Left kidney (tissue), 2 donors: ENCODE results near the gene AS3MT. TPM values are rescaled to one million over a fixed set of nuclear protein-coding genes. Genes with fewer than 3 reads are reported as not detected.
"Not testable (repeated sequence)": the region's sequence is repeated elsewhere in the genome, so short reads cannot be mapped to it uniquely, and the experiment has no call there.

Experiments
- DNase-seq: peaks from one replicate; pipeline ENCODE4 v3.0.0-alpha.2; 2013
- polyA plus RNA-seq: library from polyadenylated mRNA; unstranded; fragments of 120-200 nt; gene quantifications from one replicate; pipeline ENCODE4 v1.2.1, GENCODE V29; 2013; ENCODE audit not compliant: insufficient read length

Gene AS3MT
- polyA plus RNA-seq, 1 donor: 21.8 TPM

- DNase-seq: not testable (repeated sequence)
Observed at GRCh38 chr10:102855731-102856436, 13.4 kb upstream of the AS3MT start.

DNA sequence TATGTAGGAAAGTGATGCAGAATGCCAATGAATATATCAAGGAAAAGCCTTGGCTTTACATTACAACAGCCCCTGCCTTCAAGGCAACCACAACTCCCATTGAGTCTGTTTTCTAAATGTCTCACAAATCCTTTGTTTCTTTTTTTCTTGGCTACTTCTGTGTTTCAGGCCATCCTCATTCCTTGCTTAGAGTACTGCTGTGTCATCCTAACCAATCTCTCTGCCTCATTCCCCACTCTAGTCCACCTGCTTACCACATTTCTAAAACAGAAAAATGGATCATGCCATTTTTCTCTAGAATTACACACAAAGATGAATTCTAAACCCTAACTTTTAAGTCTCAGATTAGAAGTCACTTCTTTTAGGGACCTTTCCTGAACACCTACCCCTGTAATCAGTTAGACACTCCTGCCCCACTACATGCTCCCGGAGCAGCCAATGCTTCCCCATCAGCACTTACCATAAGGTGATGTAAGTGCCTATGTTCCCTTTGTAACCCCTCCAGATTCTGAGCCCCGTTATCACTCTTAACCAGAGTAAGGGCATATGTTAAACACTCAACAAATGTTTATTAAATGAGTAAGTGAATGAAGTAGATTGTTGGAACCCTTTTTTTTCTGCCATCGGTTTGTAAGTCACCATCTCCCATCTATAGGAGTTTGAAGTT is 12.4 kb upstream of the AS3MT start:
- no peak for DNase-seq

GRCh38 chr10:102859911-102860310 is 9.4 kb upstream of the AS3MT start:
- no peak for DNase-seq

- no peak for DNase-seq
Observed at GRCh38 chr10:102863660-102864059, 5.6 kb upstream of the AS3MT start.

GRCh38 chr10:102865620-102866019 is 3.6 kb upstream of the AS3MT start:
- no peak for DNase-seq

GRCh38 chr10:102868911-102869257 is 386 bp upstream of the AS3MT start:
- peak; percentile 19 for DNase-seq

GRCh38 chr10:102870221-102870620 is 951 bp downstream of the AS3MT start:
- no peak for DNase-seq

DNA sequence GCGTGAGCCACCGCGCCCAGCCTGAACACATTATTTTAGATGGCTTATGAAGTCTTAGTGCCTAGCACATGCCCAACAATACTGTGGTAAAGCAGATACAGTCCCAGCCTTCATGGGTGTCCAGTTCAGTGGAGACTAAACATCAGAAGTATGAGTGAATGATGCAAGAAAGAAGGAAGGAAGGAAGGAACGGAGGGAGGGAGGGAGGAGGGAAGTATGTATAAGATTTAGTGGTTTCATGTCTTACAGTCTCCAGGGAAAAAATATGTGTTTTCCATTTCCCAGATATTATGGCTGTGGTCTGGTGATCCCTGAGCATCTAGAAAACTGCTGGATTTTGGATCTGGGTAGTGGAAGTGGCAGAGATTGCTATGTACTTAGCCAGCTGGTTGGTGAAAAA is 2.9 kb downstream of the AS3MT start:
- DNase-seq: no peak

GRCh38 chr10:102876747-102877153 is 7.5 kb downstream of the AS3MT start:
- DNase-seq: no peak

DNA sequence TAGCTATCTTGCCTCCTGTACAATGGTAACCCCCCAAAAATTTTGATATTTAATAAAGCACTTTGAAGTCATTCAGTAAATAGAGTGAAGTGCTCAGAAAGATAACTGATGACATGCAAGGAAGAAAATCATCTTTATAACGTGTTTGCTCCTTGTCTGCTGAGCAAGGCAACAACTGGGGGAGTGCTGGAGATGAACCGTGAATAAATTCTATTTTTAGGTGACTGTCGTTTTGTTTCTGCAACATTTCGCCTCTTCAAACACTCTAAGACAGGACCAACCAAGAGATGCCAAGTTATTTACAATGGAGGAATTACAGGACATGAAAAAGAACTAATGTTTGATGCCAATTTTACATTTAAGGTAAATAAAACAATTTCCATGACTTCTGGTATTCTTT is 9.4 kb downstream of the AS3MT start:
- no peak for DNase-seq

DNA sequence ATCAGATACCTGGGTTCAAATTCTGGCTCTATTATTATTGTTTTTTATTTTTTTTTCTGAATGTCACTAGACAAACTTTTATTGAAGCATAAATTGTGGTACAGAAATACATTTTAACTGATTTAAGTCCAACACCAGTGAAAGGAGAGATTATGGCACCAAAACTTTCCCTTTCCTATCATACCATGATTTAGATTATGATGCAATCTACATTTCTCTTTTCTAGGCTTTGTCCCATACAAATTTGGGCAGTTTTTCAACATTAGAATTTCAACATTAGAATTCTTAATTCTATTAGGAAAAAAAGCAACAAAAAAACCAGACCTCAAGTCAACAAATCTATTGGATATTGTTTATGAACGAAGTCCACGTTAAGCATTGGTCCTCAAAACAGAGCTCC is 11.0 kb downstream of the AS3MT start:
- DNase-seq: no peak

DNA sequence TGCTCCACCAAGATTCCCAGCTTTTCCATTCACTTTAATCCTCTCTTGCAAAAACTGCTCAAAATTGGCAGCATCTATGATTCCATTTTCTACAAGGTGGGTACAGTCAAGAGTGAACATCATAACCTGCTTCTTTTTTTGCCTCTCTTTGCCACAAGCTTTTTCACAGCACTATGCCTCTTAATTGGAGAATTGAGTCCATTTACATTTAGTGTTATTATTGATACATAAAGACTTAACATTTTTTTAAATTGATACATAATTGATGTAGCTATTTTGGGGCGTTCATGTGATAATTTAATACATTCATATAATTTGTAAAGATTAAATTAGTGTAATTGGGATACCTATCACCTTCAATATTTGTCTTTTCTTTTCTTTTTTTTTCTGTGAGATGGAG is 18.8 kb downstream of the AS3MT start:
- no peak for DNase-seq

DNA sequence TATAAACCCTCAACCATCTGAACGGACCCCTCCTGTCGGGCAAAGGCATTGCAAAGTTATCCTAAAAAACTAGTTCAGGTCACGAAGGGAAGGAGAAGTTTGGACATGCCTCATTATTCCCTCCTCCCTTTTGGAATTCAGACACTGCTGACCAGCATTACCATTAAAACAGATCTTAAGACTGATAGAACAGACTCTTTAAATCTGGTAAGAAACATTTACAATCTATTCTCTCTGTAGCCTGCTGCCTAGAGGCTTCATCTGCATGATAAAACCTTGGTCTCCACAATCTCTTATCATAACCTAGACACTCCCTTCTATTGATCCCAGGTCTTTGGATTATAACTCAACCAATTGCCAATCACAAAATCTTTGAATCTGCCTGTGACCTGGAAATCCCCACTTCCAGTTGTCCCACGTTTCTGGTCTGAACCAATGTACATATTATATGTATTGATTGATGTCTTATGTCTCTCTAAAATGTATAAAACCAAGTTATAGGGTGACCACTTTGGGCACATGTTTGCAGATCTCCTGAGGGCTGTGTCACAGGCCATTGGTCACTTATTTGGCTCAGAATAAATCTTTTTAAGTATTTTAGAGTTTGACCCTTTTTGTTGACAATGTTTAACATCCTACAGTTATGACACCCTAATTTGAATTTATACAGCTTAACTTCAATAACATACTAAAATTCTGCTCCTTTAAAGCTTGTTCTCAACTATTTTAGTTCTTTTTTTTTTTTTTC is 25.4 kb downstream of the AS3MT start:
- no peak for DNase-seq

GRCh38 chr10:102900006-102900405 is 30.7 kb downstream of the AS3MT start:
- DNase-seq: no peak

DNA sequence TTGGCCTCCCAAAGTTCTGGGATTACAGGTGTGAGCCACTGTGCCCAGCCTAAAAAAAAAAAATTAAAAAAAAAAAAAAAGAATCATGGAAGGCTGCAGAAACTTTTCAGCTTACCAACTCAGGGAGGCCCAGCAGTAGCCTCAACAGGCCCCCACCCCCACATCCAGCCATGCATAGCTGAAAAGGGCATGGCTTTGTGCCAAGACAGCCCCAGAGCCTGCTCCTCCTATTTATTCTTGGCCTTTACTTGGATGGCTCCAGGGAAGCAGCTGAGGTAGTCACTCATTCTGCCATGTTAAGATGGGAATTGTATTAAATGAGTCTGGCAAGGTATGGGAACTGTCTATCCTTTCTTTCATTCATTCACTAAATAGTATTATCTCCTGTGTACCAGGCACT is 35.1 kb downstream of the AS3MT start:
- DNase-seq: no peak

DNA sequence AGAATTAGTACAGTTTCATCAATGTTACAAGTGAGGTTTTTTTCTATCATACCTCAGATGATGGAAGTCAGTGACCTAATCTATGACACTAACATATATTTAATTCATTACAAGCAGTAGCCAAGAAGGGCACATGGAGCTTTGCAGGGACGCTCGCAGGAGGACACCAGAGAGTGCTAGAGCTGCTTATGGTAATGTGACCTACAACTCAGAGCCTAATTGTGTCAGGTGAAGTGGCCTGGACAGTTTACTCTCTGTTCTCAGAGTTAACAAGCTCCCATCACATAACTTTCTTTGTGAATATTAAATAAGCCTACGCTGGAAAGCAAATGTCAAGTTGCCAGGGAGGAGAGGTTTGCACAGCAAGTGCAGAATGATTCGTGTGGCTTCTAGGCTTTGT is 37.2 kb downstream of the AS3MT start:
- no peak for DNase-seq

DNA sequence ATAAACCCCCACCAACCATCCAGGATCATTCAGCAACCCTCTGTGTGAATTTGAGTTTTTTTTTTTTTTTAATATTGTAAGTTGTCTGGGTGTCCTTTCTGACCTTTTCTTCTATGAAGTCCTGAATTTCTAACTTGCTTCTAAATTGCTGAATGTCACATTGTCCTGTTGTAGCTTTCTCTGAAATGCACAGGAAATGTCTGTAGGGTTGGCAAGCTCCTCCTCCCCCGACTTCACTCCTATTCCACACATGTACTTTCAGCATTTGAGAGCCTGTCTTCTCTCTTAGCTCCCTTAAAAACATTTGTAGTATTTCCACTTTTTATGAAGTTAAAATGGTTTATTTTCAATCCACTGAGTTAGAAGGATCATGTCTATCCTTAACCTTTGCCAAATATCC is 45.5 kb downstream of the AS3MT start:
- no peak for DNase-seq

DNA sequence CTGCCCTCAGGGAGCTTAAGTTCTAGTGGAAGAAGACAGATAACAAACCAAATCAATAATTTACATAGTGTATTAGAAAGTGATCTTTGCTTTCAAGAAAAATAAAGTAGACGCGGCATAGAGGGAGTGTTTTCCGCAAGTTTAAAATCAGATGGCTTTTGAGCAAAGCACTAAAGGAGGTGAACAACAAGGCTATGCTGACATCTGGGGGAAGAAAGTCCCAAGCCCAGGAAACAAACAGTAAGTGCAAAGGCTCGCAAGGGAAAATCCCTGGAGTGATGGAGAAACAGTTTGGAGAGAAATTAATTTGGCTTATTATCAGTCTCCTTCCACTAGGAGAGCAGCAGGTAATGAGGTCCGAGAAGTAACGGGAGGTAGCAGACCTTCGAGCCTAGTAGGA is 46.9 kb downstream of the AS3MT start:
- DNase-seq: no peak

- DNase-seq: peak; percentile 70
Observed at GRCh38 chr10:102917314-102917961, 48.2 kb downstream of the AS3MT start.

DNA sequence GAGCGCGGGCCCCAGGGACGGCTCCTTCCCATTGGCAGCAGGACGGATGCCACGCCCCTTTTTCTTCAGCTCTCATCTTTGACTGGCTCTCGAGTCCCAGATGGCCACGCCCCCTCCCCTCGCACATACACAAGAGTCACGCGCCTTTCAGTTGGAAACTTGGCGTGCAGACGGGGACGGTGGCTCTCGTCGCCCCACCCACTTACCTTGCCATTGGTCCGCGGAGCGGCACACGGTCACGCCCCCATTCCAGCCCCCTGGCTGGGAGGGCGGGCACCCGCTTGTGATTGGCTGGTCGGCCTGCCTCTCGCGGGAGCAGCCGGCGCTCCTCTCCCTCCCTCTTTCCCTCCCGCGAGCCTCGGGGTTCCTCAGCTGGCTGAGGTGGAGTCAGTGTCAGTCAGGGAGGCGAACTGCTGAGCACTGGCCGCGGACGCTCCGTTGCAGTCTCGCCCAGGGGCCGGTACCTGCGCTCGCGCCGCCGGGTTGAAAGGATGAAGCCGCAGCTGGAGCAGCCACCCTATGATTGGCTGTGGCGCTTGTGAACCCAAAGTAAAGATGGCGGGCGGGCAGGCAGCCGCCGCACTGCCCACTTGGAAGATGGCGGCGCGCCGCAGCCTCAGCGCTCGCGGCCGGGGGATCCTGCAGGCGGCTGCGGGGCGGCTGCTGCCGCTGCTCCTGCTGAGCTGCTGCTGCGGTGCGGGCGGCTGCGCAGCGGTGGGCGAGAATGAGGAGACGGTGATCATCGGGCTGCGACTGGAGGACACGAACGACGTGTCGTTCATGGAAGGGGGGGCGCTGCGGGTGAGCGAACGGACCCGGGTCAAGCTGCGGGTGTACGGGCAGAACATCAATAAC is 48.9 kb downstream of the AS3MT start, which contains the start of gene CNNM2:
TSS of gene CNNM2 (plus strand) at position 333 of the 855 bp plus-strand sequence. CDS start at position 520, 187 bp downstream.
- peak; percentile 99 for DNase-seq

- no peak for DNase-seq
Observed at GRCh38 chr10:102918817-102919245, 49.6 kb downstream of the AS3MT start.
